Vagina (tissue), 2 donors: ENCODE results near the gene MS4A18. TPM values are rescaled to one million over a fixed set of nuclear protein-coding genes. Genes with fewer than 3 reads are reported as not detected.

ENCODE experiments used
- DNase-seq, 2 donors: peaks; one replicate each; pipeline ENCODE4 v3.0.0-alpha.2; 2017; ENCODE audit errors: extremely low spot score in 2 of 2
- H3K27ac ChIP-seq: fragments of 200-600 bp; sonication (generic); one replicate; pipeline ENCODE4 v1.5.1; 2019
- H3K27me3 ChIP-seq: fragments of 200-600 bp; sonication (generic); one replicate; pipeline ENCODE4 v1.5.1; 2019
- H3K36me3 ChIP-seq, 2 donors: fragments of 200-600 bp; sonication (generic); one replicate each; pipeline ENCODE4 v1.5.1; 2017 to 2019
- H3K4me1 ChIP-seq: fragments of 200-600 bp; sonication (generic); one replicate; pipeline ENCODE4 v1.5.1; 2019
- H3K4me3 ChIP-seq, 2 donors: fragments of 200-600 bp; sonication (generic); 1 replicate in 1 of 2; 2 replicates in 1 of 2; pipeline ENCODE4 v1.5.1; 2016 to 2019
- H3K9me3 ChIP-seq: fragments of 200-600 bp; sonication (generic); one replicate; pipeline ENCODE4 v1.5.1; 2019
- CTCF ChIP-seq, 3 experiments: fragments of 450-650 bp in 2 of 3; fragments of 200-600 bp in 1 of 3; sonication (generic) in 1 of 3; IDR thresholded peaks; one replicate each; pipeline ENCODE4 v1.5.1; 2017 to 2019; ENCODE audit warnings: antibody characterized with exemption in 3 of 3, mild to moderate bottlenecking in 2 of 3, moderate library complexity in 2 of 3
- POLR2A ChIP-seq, 2 donors: fragments of 450-650 bp; IDR thresholded peaks; one replicate each; pipeline ENCODE4 v1.6.1; 2017; ENCODE audit warnings: antibody characterized with exemption in 2 of 2, mild to moderate bottlenecking in 2 of 2, moderate library complexity in 2 of 2
- POLR2AphosphoS5 ChIP-seq, 2 donors: sonication (generic); formaldehyde crosslinking; IDR thresholded peaks; one replicate each; pipeline ENCODE4 v1.9.0; 2017; ENCODE audit warnings: antibody characterized with exemption in 2 of 2, mild to moderate bottlenecking in 2 of 2, low read depth in 1 of 2; ENCODE audit not compliant: insufficient read depth in 1 of 2
- intact Hi-C: fragments of 100-400 bp; cut with DNase I; formaldehyde crosslinking; loops from one replicate; pipeline ENCODE4 v1.15.1; 2023
- total RNA-seq: library from RNA; depleted of rRNA; stranded (reverse); fragments of >200 nt; gene quantifications from one replicate; pipeline ENCODE4 v1.2.3, GENCODE V29; 2016

Gene MS4A18
- total RNA-seq, 1 donor from 2014 or later: not detected

GRCh38 chr11:60769811-60770210, 45.3 kb downstream of the MS4A18 start:
- intact Hi-C loops: no loop called here

GRCh38 chr11:60771146-60771545, 46.6 kb downstream of the MS4A18 start:
- H3K27ac ChIP-seq: no peak overlapping the region
- no peaks in the 10 kb centered on the region for H3K27me3 ChIP-seq
- no peak overlapping the region for H3K4me3 ChIP-seq
- no peaks in the 10 kb centered on the region for H3K9me3 ChIP-seq
- H3K36me3 ChIP-seq: no peaks in the 10 kb centered on the region
- no peaks in the 10 kb centered on the region for H3K4me1 ChIP-seq
- intact Hi-C loops: no loop called here
- TF ChIP-seq CTCF (IDR thresholded peaks at IDR 0.05): no peak
- TF ChIP-seq POLR2A (IDR thresholded peaks at IDR 0.05): no peak
- TF ChIP-seq POLR2AphosphoS5 (IDR thresholded peaks at IDR 0.05; ENCODE audit: insufficient read depth in 1 of 2, low read depth in 1 of 2): no peak
- no peak for DNase-seq

More at GRCh38 chr11:60769811-60770210, 45.3 kb downstream of the MS4A18 start:
- Histone ChIP-seq H3K27me3 (no peaks in the 10 kb centered on the region), H3K4me1 (no peaks in the 10 kb centered on the region), H3K9me3 (no peaks in the 10 kb centered on the region), H3K36me3 (no peaks in the 10 kb centered on the region), H3K27ac (no peak overlapping the region), H3K4me3 (no peak overlapping the region)
- DNase-seq: no peak
- TF ChIP-seq POLR2AphosphoS5 (IDR thresholded peaks at IDR 0.05; ENCODE audit: insufficient read depth in 1 of 2, low read depth in 1 of 2) (no peak), POLR2A (IDR thresholded peaks at IDR 0.05) (no peak), CTCF (IDR thresholded peaks at IDR 0.05) (no peak)

- Histone ChIP-seq H3K27ac (no peak overlapping the region), H3K36me3 (no peaks in the 10 kb centered on the region), H3K27me3 (no peaks in the 10 kb centered on the region), H3K4me3 (no peak overlapping the region), H3K4me1 (no peaks in the 10 kb centered on the region), H3K9me3 (no peaks in the 10 kb centered on the region)
- TF ChIP-seq CTCF (IDR thresholded peaks at IDR 0.05): no peak
- no peak for TF ChIP-seq POLR2AphosphoS5 (IDR thresholded peaks at IDR 0.05; ENCODE audit: insufficient read depth in 1 of 2, low read depth in 1 of 2)
- TF ChIP-seq POLR2A (IDR thresholded peaks at IDR 0.05): no peak
- no peak for DNase-seq
- intact Hi-C loops: no loop called here
Observed at GRCh38 chr11:60771879-60772525, 47.5 kb downstream of the MS4A18 start.

- Histone ChIP-seq H3K9me3 (no peaks in the 10 kb centered on the region), H3K27ac (no peak overlapping the region), H3K36me3 (no peaks in the 10 kb centered on the region), H3K27me3 (no peaks in the 10 kb centered on the region), H3K4me3 (no peak overlapping the region), H3K4me1 (no peaks in the 10 kb centered on the region)
- no peak for DNase-seq
- no peak for TF ChIP-seq POLR2AphosphoS5 (IDR thresholded peaks at IDR 0.05; ENCODE audit: insufficient read depth in 1 of 2, low read depth in 1 of 2)
- TF ChIP-seq CTCF (IDR thresholded peaks at IDR 0.05): no peak
- no peak for TF ChIP-seq POLR2A (IDR thresholded peaks at IDR 0.05)
- intact Hi-C loops: no loop called here
Observed at GRCh38 chr11:60772666-60773065, 48.1 kb downstream of the MS4A18 start.

GRCh38 chr11:60774726-60775125, 50.2 kb downstream of the MS4A18 start:
- no peaks in the 10 kb centered on the region for H3K36me3 ChIP-seq
- no peak for DNase-seq
- H3K4me3 ChIP-seq: no peak overlapping the region
- H3K27me3 ChIP-seq: no peaks in the 10 kb centered on the region
- H3K27ac ChIP-seq: no peak overlapping the region
- no peaks in the 10 kb centered on the region for H3K4me1 ChIP-seq
- no peak for TF ChIP-seq POLR2A (IDR thresholded peaks at IDR 0.05)
- intact Hi-C loops: no loop called here
- H3K9me3 ChIP-seq: no peaks in the 10 kb centered on the region
